GM23338 (cell line): ENCODE measurements around the gene SLC4A8. TPM values are rescaled to one million over a fixed set of nuclear protein-coding genes. Genes with fewer than 3 reads are reported as not detected.

ENCODE experiments used
- ATAC-seq: fragments of 200-7000 bp; cut with Tn5 transposase; 3 replicates; pipeline ENCODE4 v1.9.1; 2020
- DNase-seq: peaks from one replicate; pipeline ENCODE4 v3.0.0-alpha.2; 2015; ENCODE audit warnings: low spot score
- H2AFZ ChIP-seq: fragments of 200-600 bp; sonication (generic); 2 replicates; pipeline ENCODE4 v1.8.0; 2016; ENCODE audit warnings: antibody characterized with exemption, mild to moderate bottlenecking, moderate library complexity
- H3F3A ChIP-seq: fragments of 200-600 bp; sonication (generic); replicated peaks from 2 replicates; pipeline ENCODE4 v1.8.0; 2017; ENCODE audit warnings: antibody characterized with exemption, mixed run types, low read depth
- H3K27ac ChIP-seq: fragments of 200-600 bp; sonication (generic); 2 replicates; pipeline ENCODE4 v1.6.1; 2016; ENCODE audit warnings: low read depth
- H3K27me3 ChIP-seq: fragments of 200-600 bp; sonication (generic); 2 replicates; pipeline ENCODE4 v1.8.0; 2016; ENCODE audit warnings: mild to moderate bottlenecking, mixed run types, moderate library complexity; ENCODE audit not compliant: insufficient read depth
- H3K36me3 ChIP-seq: fragments of 200-600 bp; sonication (generic); 2 replicates; pipeline ENCODE4 v1.8.0; 2016; ENCODE audit warnings: mild to moderate bottlenecking; ENCODE audit not compliant: insufficient read depth
- H3K4me1 ChIP-seq: fragments of 200-600 bp; sonication (generic); 2 replicates; pipeline ENCODE4 v1.8.0; 2016; ENCODE audit warnings: mild to moderate bottlenecking, moderate library complexity; ENCODE audit not compliant: insufficient read depth
- H3K4me2 ChIP-seq: fragments of 200-600 bp; sonication (generic); 2 replicates; pipeline ENCODE4 v1.7.1; 2017; ENCODE audit warnings: mixed run types
- H3K4me3 ChIP-seq: fragments of 200-600 bp; sonication (generic); 2 replicates; pipeline ENCODE4 v1.6.1; 2016; ENCODE audit warnings: mixed run types
- H3K79me2 ChIP-seq: fragments of 200-600 bp; sonication (generic); replicated peaks from 2 replicates; pipeline ENCODE4 v1.8.0; 2017; ENCODE audit warnings: mild to moderate bottlenecking; ENCODE audit not compliant: insufficient read depth
- H3K9me2 ChIP-seq: fragments of 200-600 bp; sonication (generic); 2 replicates; pipeline ENCODE4 v1.8.0; 2017; ENCODE audit not compliant: insufficient read depth
- H4K20me1 ChIP-seq: fragments of 200-600 bp; sonication (generic); replicated peaks from 2 replicates; pipeline ENCODE4 v1.8.0; 2017; ENCODE audit warnings: mild to moderate bottlenecking; ENCODE audit not compliant: insufficient read depth
- H3K27ac Mint-ChIP-seq: 2 replicates; pipeline ENCODE4 v1.8.0; 2020; ENCODE audit warnings: inconsistent platforms, mild to moderate bottlenecking, moderate library complexity, mixed read lengths
- H3K27me3 Mint-ChIP-seq: 3 replicates; pipeline ENCODE4 v1.8.0; 2022; ENCODE audit warnings: low read depth, mild to moderate bottlenecking, moderate library complexity, mixed read lengths, inconsistent platforms; ENCODE audit not compliant: insufficient read depth, poor library complexity
- H3K36me3 Mint-ChIP-seq: 3 replicates; pipeline ENCODE4 v1.8.0; 2021; ENCODE audit warnings: low read depth, mild to moderate bottlenecking, inconsistent platforms, moderate library complexity, mixed read lengths
- H3K4me1 Mint-ChIP-seq: 3 replicates; pipeline ENCODE4 v1.8.0; 2020; ENCODE audit warnings: mild to moderate bottlenecking, inconsistent platforms, mixed read lengths
- H3K4me3 Mint-ChIP-seq: 3 replicates; pipeline ENCODE4 v1.8.0; 2021; ENCODE audit warnings: moderate library complexity, mild to moderate bottlenecking, inconsistent platforms, mixed read lengths
- H3K9me3 Mint-ChIP-seq: 3 replicates; pipeline ENCODE4 v1.8.0; 2020; ENCODE audit warnings: moderate library complexity, mild to moderate bottlenecking, inconsistent platforms, mixed read lengths
- EZH2 ChIP-seq: fragments of 200-600 bp; sonication (generic); IDR thresholded peaks from one replicate; pipeline ENCODE4 v1.8.0; 2017; ENCODE audit warnings: antibody characterized with exemption, mild to moderate bottlenecking, low read depth; ENCODE audit not compliant: unreplicated experiment
- JUNB ChIP-seq: IDR thresholded peaks from one replicate; pipeline ENCODE4 v1.6.1; 2016; ENCODE audit warnings: antibody characterized with exemption; ENCODE audit not compliant: unreplicated experiment
- STAT1 ChIP-seq: IDR thresholded peaks from one replicate; pipeline ENCODE4 v1.6.1; 2016; ENCODE audit warnings: antibody characterized with exemption; ENCODE audit not compliant: unreplicated experiment
- ZNF114 ChIP-seq: fragments of 250-450 bp; sonication (Bioruptor Pico); IDR thresholded peaks from 2 replicates; pipeline ENCODE4 v1.5.0; 2020; ENCODE audit warnings: mild to moderate bottlenecking, moderate library complexity
- polyA plus RNA-seq: library from polyadenylated mRNA; unstranded; fragments of >200 nt; fragmentation: Nextera tagmentation; extraction: Ambion mirVana; gene quantifications from 2 replicates; pipeline ENCODE4 v1.2.1, GENCODE V29; 2016
- total RNA-seq: library from RNA; depleted of rRNA; stranded (reverse); fragments of >200 nt; shearing (Covaris generic); gene quantifications from 2 replicates; pipeline ENCODE4 v1.2.3, GENCODE V29; 2014
- TF ChIP-seq, protein P1 (sequence below): fragments of 250-450 bp; sonication (Bioruptor Pico); IDR thresholded peaks from 2 replicates; pipeline ENCODE4 v1.5.0; 2020; ENCODE audit warnings: mild to moderate bottlenecking, moderate library complexity
- TF ChIP-seq, protein P2 (sequence below): IDR thresholded peaks from one replicate; pipeline ENCODE4 v1.6.1; 2018; ENCODE audit warnings: antibody characterized with exemption; ENCODE audit not compliant: unreplicated experiment

SLC4A8 gene
- total and polyA plus RNA-seq, 2 experiments from 2014 or later: 7.6 to 9.2 TPM

DNA sequence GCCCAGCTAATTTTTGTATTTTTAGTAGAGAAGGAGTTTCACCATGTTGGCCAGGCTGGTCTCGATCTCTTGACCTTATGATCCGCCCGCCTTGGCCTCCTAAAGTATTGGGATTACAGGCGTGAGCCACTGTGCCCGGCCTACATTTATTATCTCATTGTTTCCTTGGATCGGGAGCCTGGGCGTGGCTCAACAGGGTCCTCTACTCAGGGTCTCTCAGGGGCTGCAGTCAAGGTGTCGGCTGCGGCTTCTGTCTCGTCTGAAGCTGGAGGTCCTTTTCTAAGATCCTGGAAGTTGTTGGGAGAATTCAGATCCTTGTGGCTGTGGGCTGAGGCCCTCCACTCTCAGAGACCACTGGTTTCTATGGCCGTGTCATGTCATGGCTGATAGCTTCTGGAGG, 100.9 kb downstream of the SLC4A8 start:
- no peak for TF ChIP-seq JUNB
- TF ChIP-seq, protein P1, sequence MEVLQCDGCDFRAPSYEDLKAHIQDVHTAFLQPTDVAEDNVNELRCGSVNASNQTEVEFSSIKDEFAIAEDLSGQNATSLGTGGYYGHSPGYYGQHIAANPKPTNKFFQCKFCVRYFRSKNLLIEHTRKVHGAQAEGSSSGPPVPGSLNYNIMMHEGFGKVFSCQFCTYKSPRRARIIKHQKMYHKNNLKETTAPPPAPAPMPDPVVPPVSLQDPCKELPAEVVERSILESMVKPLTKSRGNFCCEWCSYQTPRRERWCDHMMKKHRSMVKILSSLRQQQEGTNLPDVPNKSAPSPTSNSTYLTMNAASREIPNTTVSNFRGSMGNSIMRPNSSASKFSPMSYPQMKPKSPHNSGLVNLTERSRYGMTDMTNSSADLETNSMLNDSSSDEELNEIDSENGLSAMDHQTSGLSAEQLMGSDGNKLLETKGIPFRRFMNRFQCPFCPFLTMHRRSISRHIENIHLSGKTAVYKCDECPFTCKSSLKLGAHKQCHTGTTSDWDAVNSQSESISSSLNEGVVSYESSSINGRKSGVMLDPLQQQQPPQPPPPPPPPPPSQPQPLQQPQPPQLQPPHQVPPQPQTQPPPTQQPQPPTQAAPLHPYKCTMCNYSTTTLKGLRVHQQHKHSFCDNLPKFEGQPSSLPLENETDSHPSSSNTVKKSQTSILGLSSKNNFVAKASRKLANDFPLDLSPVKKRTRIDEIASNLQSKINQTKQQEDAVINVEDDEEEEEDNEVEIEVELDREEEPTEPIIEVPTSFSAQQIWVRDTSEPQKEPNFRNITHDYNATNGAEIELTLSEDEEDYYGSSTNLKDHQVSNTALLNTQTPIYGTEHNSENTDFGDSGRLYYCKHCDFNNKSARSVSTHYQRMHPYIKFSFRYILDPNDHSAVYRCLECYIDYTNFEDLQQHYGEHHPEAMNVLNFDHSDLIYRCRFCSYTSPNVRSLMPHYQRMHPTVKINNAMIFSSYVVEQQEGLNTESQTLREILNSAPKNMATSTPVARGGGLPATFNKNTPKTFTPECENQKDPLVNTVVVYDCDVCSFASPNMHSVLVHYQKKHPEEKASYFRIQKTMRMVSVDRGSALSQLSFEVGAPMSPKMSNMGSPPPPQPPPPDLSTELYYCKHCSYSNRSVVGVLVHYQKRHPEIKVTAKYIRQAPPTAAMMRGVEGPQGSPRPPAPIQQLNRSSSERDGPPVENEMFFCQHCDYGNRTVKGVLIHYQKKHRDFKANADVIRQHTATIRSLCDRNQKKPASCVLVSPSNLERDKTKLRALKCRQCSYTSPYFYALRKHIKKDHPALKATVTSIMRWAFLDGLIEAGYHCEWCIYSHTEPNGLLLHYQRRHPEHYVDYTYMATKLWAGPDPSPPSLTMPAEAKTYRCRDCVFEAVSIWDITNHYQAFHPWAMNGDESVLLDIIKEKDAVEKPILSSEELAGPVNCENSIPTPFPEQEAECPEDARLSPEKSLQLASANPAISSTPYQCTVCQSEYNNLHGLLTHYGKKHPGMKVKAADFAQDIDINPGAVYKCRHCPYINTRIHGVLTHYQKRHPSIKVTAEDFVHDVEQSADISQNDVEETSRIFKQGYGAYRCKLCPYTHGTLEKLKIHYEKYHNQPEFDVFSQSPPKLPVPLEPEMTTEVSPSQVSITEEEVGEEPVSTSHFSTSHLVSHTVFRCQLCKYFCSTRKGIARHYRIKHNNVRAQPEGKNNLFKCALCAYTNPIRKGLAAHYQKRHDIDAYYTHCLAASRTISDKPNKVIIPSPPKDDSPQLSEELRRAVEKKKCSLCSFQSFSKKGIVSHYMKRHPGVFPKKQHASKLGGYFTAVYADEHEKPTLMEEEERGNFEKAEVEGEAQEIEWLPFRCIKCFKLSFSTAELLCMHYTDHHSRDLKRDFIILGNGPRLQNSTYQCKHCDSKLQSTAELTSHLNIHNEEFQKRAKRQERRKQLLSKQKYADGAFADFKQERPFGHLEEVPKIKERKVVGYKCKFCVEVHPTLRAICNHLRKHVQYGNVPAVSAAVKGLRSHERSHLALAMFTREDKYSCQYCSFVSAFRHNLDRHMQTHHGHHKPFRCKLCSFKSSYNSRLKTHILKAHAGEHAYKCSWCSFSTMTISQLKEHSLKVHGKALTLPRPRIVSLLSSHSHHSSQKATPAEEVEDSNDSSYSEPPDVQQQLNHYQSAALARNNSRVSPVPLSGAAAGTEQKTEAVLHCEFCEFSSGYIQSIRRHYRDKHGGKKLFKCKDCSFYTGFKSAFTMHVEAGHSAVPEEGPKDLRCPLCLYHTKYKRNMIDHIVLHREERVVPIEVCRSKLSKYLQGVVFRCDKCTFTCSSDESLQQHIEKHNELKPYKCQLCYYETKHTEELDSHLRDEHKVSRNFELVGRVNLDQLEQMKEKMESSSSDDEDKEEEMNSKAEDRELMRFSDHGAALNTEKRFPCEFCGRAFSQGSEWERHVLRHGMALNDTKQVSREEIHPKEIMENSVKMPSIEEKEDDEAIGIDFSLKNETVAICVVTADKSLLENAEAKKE (CRISPR knock-in tag): no peak
- no peak for TF ChIP-seq STAT1
- TF ChIP-seq EZH2: no peak
- TF ChIP-seq, protein P2, sequence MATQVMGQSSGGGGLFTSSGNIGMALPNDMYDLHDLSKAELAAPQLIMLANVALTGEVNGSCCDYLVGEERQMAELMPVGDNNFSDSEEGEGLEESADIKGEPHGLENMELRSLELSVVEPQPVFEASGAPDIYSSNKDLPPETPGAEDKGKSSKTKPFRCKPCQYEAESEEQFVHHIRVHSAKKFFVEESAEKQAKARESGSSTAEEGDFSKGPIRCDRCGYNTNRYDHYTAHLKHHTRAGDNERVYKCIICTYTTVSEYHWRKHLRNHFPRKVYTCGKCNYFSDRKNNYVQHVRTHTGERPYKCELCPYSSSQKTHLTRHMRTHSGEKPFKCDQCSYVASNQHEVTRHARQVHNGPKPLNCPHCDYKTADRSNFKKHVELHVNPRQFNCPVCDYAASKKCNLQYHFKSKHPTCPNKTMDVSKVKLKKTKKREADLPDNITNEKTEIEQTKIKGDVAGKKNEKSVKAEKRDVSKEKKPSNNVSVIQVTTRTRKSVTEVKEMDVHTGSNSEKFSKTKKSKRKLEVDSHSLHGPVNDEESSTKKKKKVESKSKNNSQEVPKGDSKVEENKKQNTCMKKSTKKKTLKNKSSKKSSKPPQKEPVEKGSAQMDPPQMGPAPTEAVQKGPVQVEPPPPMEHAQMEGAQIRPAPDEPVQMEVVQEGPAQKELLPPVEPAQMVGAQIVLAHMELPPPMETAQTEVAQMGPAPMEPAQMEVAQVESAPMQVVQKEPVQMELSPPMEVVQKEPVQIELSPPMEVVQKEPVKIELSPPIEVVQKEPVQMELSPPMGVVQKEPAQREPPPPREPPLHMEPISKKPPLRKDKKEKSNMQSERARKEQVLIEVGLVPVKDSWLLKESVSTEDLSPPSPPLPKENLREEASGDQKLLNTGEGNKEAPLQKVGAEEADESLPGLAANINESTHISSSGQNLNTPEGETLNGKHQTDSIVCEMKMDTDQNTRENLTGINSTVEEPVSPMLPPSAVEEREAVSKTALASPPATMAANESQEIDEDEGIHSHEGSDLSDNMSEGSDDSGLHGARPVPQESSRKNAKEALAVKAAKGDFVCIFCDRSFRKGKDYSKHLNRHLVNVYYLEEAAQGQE: no peak
- TF ChIP-seq ZNF114 (CRISPR knock-in tag): no peak
- H3K27me3 Mint-ChIP-seq: peaks cover 2% of the 10 kb centered on the region
- H3K27me3 ChIP-seq: no peaks in the 10 kb centered on the region
- H4K20me1 ChIP-seq: no peaks in the 10 kb centered on the region
- peak overlapping the region; percentile 76; the same call in 1 of the 2 replicates for H2AFZ ChIP-seq
- H3K27ac ChIP-seq: no peak overlapping the region
- H3K4me3 ChIP-seq: no peak overlapping the region
- no peaks in the 10 kb centered on the region for H3K79me2 ChIP-seq
- no peak for DNase-seq
- no peaks in the 10 kb centered on the region for H3K36me3 ChIP-seq
- H3K9me3 Mint-ChIP-seq: no peaks in the 10 kb centered on the region
- H3K4me3 Mint-ChIP-seq: no peak overlapping the region
- H3K4me1 Mint-ChIP-seq: no peaks in the 10 kb centered on the region; the same call in 2 of the 3 replicates
- H3K27ac Mint-ChIP-seq: no peak overlapping the region
- no peaks in the 10 kb centered on the region for H3F3A ChIP-seq
- H3K36me3 Mint-ChIP-seq: no peaks in the 10 kb centered on the region
- no peak overlapping the region for H3K4me2 ChIP-seq
- H3K9me2 ChIP-seq: no peaks in the 10 kb centered on the region
- no peaks in the 10 kb centered on the region for H3K4me1 ChIP-seq
- no peak for ATAC-seq
